Aorta (tissue), 5 donors: Measurements from ENCODE around the gene FLII. TPM values are rescaled to one million over a fixed set of nuclear protein-coding genes. Genes with fewer than 3 reads are reported as not detected.

Source experiments
- ATAC-seq: fragments of 200-7000 bp; cut with Tn5 transposase; one replicate; pipeline ENCODE4 v1.9.1; 2022; ENCODE audit warnings: moderate library complexity; ENCODE audit not compliant: low FRiP score
- DNase-seq, 2 donors: peaks; one replicate each; pipeline ENCODE4 v3.0.0-alpha.2; 2020
- H3K27ac ChIP-seq, 2 donors: one replicate each; pipeline ENCODE4 v1.5.1; 2013; ENCODE audit warnings: low read length in 2 of 2, mild to moderate bottlenecking in 2 of 2, moderate library complexity in 2 of 2, control low read depth in 1 of 2, inconsistent platforms in 1 of 2, low read depth in 1 of 2
- H3K27me3 ChIP-seq, 2 donors: one replicate each; pipeline ENCODE4 v1.6.1; 2013; ENCODE audit warnings: control low read depth in 1 of 2, low read length in 1 of 2, mild to moderate bottlenecking in 1 of 2, moderate library complexity in 1 of 2; ENCODE audit not compliant: insufficient read depth in 2 of 2, control insufficient read depth in 1 of 2
- H3K36me3 ChIP-seq, 2 donors: one replicate each; pipeline ENCODE4 v1.6.1; 2013; ENCODE audit warnings: control low read depth in 1 of 2, low read length in 1 of 2, mild to moderate bottlenecking in 1 of 2; ENCODE audit not compliant: insufficient read depth in 2 of 2, control insufficient read depth in 1 of 2
- H3K4me1 ChIP-seq, 2 donors: one replicate each; pipeline ENCODE4 v1.6.1; 2013; ENCODE audit warnings: low read length in 2 of 2, control low read depth in 1 of 2, mild to moderate bottlenecking in 1 of 2, moderate library complexity in 1 of 2; ENCODE audit not compliant: insufficient read depth in 2 of 2, control insufficient read depth in 1 of 2
- H3K4me3 ChIP-seq, 2 donors: one replicate each; pipeline ENCODE4 v1.5.1; 2013; ENCODE audit warnings: low read length in 2 of 2, control low read depth in 1 of 2, mild to moderate bottlenecking in 1 of 2
- H3K9me3 ChIP-seq: one replicate; pipeline ENCODE4 v1.6.1; 2013; ENCODE audit warnings: mild to moderate bottlenecking, low read length; ENCODE audit not compliant: control insufficient read depth
- WGBS, 2 donors: extraction: QIAGEN DNeasy Blood & Tissue Kit; methylation state at CpG; one replicate each; pipeline ENCODE4 v1.1.7; 2013; 5-methylcytosine and 5-hydroxymethylcytosine counted together
- intact Hi-C, 2 donors: fragments of 100-400 bp; cut with DNase I; formaldehyde crosslinking; loops; one replicate each; pipeline versions ENCODE4 v1.14.2 to v1.15.0; 2022
- polyA plus RNA-seq, 2 donors: library from polyadenylated mRNA; stranded (reverse); fragments of 200-250 nt; gene quantifications; one replicate each; pipeline ENCODE4 v1.2.3, GENCODE V29; 2013
- total RNA-seq, 2 donors: library from RNA; stranded (reverse); fragmentation: NEBNext Ultra II Directional; extraction: Animal tissue kit (Norgen Biotek cat#: 25700); gene quantifications; one replicate each; pipeline ENCODE4 v1.2.1, GENCODE V29; 2021
- donor health status: healthy with polysubstance abuse.
- donor health status: Bipolar disorder and iron deficiency.
- donor health status: DM: no; HTN: no; CAD: no.
- donor health status: DM: no; HTN: no; CAD: no.
- donor health status: DM: yes; HTN: yes; CAD: no.

The FLII gene
- total and polyA plus RNA-seq, 4 donors: 87.5 to 355 (median 275) TPM

DNA sequence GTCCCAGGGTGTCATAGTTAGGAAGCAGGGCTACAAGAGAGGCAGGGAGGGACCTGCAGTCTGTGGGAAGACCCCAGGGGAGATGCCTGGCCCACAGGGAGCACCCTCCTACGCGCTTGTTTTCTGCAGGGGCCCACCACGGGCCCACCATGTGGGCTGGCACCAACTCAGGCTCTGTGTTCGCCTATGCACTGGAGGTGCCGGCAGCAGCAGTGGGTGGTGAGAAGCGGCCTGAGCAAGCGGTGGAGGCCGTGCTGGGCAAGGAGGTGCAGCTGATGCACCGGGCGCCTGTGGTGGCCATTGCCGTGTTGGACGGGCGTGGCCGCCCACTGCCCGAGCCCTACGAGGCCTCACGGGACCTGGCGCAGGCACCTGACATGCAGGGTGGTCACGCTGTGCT is 18.1 kb downstream of the FLII start:
- H3K4me1 ChIP-seq: no peaks in the 10 kb centered on the region
- no peak for DNase-seq
- no peak overlapping the region for H3K27ac ChIP-seq
- intact Hi-C loops: no loop called here
- H3K27me3 ChIP-seq: no peaks in the 10 kb centered on the region
- ATAC-seq: no peak
- no peaks in the 10 kb centered on the region for H3K9me3 ChIP-seq
- WGBS, 2 donors: 91 to 93% methylated on average over 18 to 19 of the region's 19 CpGs
- peaks cover 0 to 8% of the 10 kb centered on the region in 2 donors for H3K36me3 ChIP-seq
- H3K4me3 ChIP-seq: no peak overlapping the region

DNA sequence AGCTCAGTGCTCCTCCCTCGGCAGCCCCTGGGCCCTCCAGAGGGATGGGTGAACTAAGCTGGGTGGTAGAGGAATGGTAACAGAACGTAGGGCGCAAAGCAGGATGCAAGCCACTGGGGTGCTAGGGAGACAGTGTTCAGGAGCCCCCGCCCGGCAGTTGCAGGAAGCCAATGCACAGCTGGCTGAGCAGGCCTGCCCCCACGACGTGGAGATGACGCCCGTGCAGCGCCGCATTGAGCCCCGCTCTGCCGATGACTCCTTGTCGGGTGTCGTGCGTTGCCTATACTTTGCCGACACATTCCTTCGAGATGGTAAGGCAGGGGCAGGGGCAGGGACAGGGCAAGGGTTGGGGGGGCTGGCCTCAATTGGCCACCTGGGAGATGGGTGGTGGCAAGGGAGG is 20.2 kb downstream of the FLII start:
- Histone ChIP-seq H3K4me1 (no peaks in the 10 kb centered on the region), H3K36me3 (peaks cover 0 to 10% of the 10 kb centered on the region in 2 donors), H3K4me3 (no peak overlapping the region), H3K27me3 (no peaks in the 10 kb centered on the region), H3K27ac (no peak overlapping the region), H3K9me3 (no peaks in the 10 kb centered on the region)
- WGBS, 2 donors: 93% methylated on average over 18 of the region's 18 CpGs
- DNase-seq (no peak), ATAC-seq (no peak)
- intact Hi-C loops: no loop called here

DNA sequence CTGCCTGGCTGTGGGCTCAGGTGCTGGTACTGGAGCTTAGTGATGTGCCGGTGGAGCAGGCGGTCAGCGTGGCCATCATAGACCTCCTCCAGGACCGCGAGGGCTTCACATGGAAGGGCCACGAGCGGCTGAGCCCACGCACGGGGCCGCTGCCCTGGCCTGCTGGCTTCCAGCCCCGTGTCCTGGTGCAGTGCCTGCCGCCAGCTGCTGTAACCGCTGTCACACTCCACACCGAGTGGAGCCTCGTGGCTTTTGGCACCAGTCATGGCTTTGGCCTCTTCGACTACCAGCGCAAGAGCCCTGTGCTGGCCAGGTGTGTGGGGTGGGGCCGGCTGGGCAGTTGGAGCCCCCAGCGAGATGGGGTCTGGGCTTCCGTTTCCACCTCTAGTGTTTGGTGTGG is 21.1 kb downstream of the FLII start:
- DNase-seq (no peak), ATAC-seq (no peak)
- no peaks in the 10 kb centered on the region for H3K9me3 ChIP-seq
- intact Hi-C loops: no loop called here
- H3K4me3 ChIP-seq: no peak overlapping the region
- H3K36me3 ChIP-seq: peaks cover 0 to 10% of the 10 kb centered on the region in 2 donors
- H3K27ac ChIP-seq: no peak overlapping the region
- WGBS, 2 donors: 88 to 91% methylated on average over 20 of the region's 20 CpGs
- H3K27me3 ChIP-seq: no peaks in the 10 kb centered on the region
- no peaks in the 10 kb centered on the region for H3K4me1 ChIP-seq

DNA sequence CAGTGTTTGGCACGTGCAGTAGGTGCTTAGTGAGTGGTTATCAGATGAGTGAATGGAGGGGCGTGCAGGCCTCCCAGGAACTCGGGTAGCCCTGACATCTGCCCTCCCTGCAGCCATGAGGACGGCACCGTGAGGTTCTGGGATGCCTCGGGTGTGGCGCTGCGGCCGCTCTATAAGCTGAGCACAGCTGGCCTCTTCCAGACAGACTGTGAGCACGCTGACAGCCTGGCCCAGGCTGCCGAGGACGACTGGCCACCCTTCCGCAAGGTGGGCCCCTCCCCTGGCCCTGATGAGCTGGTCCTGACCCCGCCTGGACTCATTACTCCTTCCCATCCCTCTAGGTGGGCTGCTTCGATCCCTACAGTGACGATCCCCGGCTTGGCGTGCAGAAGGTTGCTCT is 22.0 kb downstream of the FLII start:
- Histone ChIP-seq H3K4me3 (no peak overlapping the region), H3K9me3 (no peaks in the 10 kb centered on the region), H3K27ac (no peak overlapping the region), H3K4me1 (no peaks in the 10 kb centered on the region), H3K36me3 (peaks cover 0 to 8% of the 10 kb centered on the region in 2 donors), H3K27me3 (no peaks in the 10 kb centered on the region)
- ATAC-seq (no peak), DNase-seq (no peak)
- WGBS, 2 donors: 90 to 93% methylated on average over 18 of the region's 18 CpGs
- intact Hi-C loops: no loop called here

DNA sequence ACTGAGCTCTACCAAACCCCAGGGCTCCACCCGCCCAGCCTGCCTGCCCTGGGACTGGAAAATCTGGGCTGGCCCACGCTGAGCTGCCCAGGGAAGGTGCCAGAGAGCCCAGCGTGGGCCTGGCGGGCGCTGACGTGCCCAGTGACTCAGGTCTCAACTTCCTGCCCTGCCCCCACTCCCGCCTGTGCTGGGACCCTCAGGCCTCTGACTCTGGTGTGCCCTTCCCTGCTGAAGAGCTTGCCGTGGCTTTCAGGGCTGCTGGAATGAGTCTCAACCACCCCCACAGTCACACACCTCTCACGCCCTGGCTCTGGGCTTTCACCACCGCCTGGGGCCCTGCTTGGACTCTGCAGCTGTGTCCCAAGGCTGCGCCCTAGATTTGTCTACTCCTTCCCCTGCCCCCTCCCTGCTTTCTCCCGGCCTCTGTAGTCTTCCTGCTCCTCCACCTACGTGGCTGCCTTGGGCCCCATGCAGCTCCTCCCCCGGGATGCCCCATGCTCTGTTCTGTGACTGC is 22.7 kb downstream of the FLII start:
- H3K4me1 ChIP-seq: no peaks in the 10 kb centered on the region
- no peaks in the 10 kb centered on the region for H3K27me3 ChIP-seq
- DNase-seq (peak in 1 of 2 donors; percentile 73), ATAC-seq (peak; percentile 46)
- WGBS, 2 donors: 49 to 51% methylated on average over 14 of the region's 14 CpGs
- no peaks in the 10 kb centered on the region for H3K9me3 ChIP-seq
- H3K36me3 ChIP-seq: peaks cover 0 to 7% of the 10 kb centered on the region in 2 donors
- no peak overlapping the region for H3K4me3 ChIP-seq
- H3K27ac ChIP-seq: peak overlapping the region in 1 of 2 donors; percentile 26
- intact Hi-C loops: no loop called here

DNA sequence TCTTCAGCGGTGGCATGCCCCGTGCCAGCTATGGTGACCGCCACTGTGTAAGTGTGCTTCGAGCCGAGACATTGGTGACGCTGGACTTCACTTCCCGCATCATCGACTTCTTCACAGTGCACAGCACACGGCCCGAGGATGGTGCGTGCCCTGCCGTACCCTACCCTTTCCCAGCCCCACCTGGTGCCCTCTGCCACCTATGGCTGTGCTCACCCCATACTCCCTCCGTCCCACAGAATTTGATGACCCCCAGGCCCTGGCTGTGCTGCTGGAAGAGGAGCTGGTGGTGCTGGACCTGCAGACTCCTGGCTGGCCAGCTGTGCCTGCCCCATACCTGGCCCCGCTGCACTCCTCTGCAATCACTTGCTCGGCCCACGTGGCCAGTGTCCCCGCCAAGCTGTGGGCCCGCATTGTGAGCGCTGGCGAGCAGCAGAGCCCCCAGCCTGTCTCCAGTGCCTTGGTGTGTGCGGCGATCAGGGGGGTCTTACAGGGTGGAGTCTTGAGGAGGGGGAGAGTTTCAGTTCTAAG is 23.6 kb downstream of the FLII start:
- Histone ChIP-seq H3K4me3 (no peak overlapping the region), H3K36me3 (peaks cover 0 to 7% of the 10 kb centered on the region in 2 donors), H3K4me1 (no peaks in the 10 kb centered on the region), H3K27ac (no peak overlapping the region), H3K9me3 (no peaks in the 10 kb centered on the region), H3K27me3 (no peaks in the 10 kb centered on the region)
- intact Hi-C loops: no loop called here
- WGBS, 2 donors: 92 to 95% methylated on average over 22 of the region's 22 CpGs
- DNase-seq (peak in 1 of 2 donors; percentile 30), ATAC-seq (no peak)

DNA sequence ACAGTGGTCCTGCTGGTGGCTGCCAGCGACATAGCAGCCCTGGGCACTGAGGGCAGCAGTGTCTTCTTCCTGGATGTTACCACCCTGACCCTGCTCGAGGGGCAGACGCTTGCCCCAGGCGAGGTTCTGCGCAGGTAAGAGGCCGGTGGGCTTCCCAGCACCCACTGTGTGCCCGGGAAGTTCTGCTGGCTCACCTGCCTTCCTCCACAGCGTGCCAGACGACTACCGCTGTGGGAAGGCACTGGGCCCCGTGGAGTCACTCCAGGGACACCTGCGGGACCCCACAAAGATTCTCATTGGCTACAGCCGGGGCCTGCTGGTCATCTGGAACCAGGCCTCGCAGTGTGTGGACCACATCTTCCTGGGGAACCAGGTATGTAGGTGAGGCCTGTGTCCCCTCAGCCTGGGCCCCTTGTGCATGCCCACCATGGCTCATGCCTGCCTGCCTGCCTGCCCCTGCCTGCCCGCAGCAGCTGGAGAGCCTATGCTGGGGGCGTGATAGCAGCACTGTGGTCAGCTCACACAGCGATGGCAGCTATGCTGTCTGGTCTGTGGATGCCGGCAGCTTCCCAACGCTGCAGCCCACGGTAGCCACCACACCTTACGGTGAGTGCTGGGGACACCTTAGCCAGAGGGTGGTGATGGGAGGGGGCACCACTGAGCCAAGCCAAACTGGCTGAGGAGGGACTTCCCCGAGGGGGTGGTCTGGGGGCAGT is 24.6 kb downstream of the FLII start:
- intact Hi-C loops: no loop called here
- DNase-seq (no peak), ATAC-seq (no peak)
- H3K27me3 ChIP-seq: no peaks in the 10 kb centered on the region
- no peaks in the 10 kb centered on the region for H3K4me1 ChIP-seq
- H3K4me3 ChIP-seq: no peak overlapping the region
- 93 to 95% methylated on average over 22 of the region's 22 CpGs for WGBS, 2 donors
- peaks cover 0 to 7% of the 10 kb centered on the region in 2 donors for H3K36me3 ChIP-seq
- no peaks in the 10 kb centered on the region for H3K9me3 ChIP-seq
- no peak overlapping the region for H3K27ac ChIP-seq

DNA sequence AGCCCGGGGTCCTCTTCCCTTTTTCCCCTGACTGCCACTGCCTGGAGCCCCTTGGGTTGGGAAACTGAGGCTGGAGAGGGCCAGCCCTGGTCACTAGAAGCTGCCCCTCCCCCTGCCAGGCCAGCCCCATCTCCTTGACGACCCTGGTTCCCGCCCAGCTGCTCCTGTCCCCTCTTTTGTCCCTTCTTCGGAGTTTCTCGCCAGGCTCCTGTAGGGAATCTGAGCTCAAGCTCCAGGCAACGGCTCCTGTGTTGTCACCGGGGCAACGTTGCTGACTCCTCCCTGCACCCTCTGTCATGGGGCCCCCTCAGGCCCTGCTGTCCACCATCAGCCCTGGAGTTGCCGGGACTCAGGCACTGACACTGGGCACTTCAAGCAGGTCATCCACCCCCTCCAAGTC is 27.4 kb downstream of the FLII start:
- Histone ChIP-seq H3K27ac (no peak overlapping the region), H3K27me3 (no peaks in the 10 kb centered on the region), H3K9me3 (no peaks in the 10 kb centered on the region), H3K36me3 (peaks cover 0 to 4% of the 10 kb centered on the region in 2 donors), H3K4me3 (no peak overlapping the region), H3K4me1 (no peaks in the 10 kb centered on the region)
- no peak for ATAC-seq
- WGBS, 2 donors: 63 to 67% methylated on average over 9 of the region's 9 CpGs
- intact Hi-C loops: no loop called here
- DNase-seq: no peak
